GM12892 (cell line): ENCODE results near the gene SH3TC1.

Experiments used
- POLR2A ChIP-seq: IDR thresholded peaks from 2 replicates; pipeline ENCODE4 v1.6.1; 2011; ENCODE audit warnings: low read depth, low read length, control low read depth
- POLR2AphosphoS5 ChIP-seq: IDR thresholded peaks from 2 replicates; pipeline ENCODE4 v1.6.1; 2011; ENCODE audit warnings: low read depth, low read length, control low read depth

- TF ChIP-seq POLR2A (no peak), POLR2AphosphoS5 (no peak)
These were observed 71.3 kb downstream of the SH3TC1 start for GRCh38 chr4:8270418-8270771.
